Uterus (tissue), 2 donors: Measurements from ENCODE around the gene TMEM30A.

Source experiments
- CTCF ChIP-seq, 4 experiments: fragments of 200-600 bp in 2 of 4; fragments of 450-650 bp in 2 of 4; sonication (generic) in 2 of 4; IDR thresholded peaks; one replicate each; pipeline ENCODE4 v1.5.1; 2016 to 2019; ENCODE audit warnings: antibody characterized with exemption in 4 of 4, mild to moderate bottlenecking in 2 of 4, moderate library complexity in 1 of 4
- POLR2A ChIP-seq, 2 donors: fragments of 450-650 bp; IDR thresholded peaks; one replicate each; pipeline ENCODE4 v1.6.1; 2016; ENCODE audit warnings: antibody characterized with exemption in 2 of 2, mild to moderate bottlenecking in 1 of 2, moderate library complexity in 1 of 2

GRCh38 chr6:75281653-75282052 lies 2.9 kb downstream of the TMEM30A start:
- no peak for TF ChIP-seq CTCF (IDR thresholded peaks at IDR 0.05)
- no peak for TF ChIP-seq POLR2A (IDR thresholded peaks at IDR 0.05)
